GM21825 (cell line): ENCODE data around the gene VAV1.
"Not testable (repeated sequence)": the region's sequence is repeated elsewhere in the genome, so short reads cannot be mapped to it uniquely, and the experiment has no call there.

ENCODE experiments used
- ATAC-seq: cut with Tn5 transposase; IDR thresholded peaks from one replicate; pipeline ENCODE4 v1.9.1; 2021; ENCODE audit warnings: mild to moderate bottlenecking, moderate library complexity; ENCODE audit not compliant: unreplicated experiment

Gene VAV1

DNA sequence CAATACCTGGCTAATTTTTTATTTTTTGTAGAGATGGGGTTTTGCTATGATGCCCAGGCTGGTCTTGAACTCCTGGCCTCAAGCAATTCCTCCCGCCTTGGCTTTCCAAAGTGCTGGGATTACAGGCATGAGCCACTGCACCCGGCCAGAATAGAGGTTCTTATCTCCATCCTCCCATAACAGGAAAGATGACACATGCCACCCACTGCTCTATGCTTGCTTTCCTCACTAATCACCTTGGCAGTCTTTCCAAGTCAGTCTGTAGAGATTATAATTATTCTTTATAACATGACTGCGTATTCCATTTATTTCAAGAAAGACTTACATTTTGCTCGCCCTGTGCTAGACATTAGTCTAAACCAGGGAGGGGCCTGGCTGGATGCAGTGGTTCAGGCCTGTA is 6.7 kb downstream of the VAV1 start:
- ATAC-seq, result no peak

DNA sequence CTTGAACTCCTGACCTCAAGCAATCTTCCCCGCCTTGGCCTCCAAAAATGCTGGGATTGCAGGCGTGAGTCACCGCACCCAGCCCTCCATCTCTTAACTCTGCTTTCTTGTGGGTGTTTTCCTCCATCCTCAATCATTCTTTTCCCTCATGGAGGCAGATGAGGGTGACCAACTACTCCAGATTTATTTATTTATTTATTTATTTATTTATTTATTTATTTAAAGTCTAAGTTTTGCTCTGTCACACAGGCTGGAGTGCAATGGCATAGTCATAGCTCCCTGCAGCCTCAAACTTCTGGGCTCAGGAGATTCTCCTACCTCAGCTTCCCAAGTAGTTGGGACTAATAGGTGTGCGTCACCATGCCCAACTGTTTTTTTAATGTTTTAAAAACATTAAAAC is 14.9 kb downstream of the VAV1 start:
- ATAC-seq, result no peak

DNA sequence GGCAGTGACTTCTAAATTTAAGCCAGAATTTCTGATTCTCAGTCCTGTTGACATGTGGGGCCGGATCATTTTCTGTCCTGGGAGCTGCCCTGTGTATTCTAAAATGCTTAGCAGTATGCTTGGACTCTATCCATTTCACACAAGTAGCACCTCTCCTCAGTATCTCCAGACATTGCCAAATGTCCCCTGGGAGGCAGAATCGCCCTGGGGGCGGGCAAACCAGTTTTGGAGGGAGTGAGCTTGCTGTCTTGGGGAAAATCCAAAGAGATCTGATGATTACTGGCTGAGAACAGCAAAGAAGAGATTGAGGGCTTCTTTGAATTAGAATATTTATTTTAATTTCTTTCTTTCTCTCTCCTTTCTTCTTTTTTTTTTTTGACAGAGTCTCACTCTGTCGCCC is 16.4 kb downstream of the VAV1 start:
- ATAC-seq, result no peak

DNA sequence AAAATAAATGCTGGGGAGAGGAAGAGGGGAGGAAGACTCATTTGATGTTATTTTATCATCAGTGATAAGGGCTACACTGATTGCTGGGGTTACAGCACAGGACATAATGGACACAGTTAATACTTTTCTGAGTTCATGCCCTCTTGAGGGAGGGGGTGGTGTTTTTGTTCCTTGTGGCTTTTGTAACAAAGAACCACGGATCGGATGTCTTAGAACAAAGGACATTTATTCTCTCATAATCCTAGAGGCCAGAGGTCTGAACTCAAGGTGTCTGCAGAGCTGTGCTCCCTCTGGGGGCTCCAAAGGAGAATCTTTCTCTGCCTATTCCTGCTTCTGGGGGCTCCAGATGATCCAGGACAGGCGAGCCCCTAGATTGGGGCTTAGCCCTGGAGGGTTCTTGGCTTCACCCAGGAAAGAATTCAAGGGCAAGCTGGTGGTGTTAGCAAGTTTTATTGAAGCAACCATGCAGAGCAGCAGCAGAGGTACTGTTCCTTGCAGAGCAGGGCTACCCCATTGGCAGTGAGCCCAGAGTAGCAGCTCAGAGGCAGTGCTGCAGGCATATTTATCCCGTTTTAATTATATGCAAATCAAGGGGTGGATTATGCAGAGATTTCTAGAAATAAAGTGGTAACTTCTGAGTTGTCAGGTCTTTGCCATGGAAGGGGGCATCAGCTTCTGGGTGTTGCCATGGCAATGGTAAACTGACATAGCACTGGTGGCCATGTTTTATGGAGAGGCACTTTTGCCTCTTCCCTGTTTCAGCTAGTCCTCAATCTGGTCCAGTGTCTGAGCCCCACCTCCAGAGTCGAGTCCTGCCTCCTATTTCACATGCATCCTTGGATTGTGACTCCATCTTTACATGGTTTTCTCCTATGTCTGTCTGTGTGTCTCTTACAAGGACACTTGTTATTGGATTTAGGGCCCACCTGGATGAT is 18.0 kb downstream of the VAV1 start:
- no peak for ATAC-seq

DNA sequence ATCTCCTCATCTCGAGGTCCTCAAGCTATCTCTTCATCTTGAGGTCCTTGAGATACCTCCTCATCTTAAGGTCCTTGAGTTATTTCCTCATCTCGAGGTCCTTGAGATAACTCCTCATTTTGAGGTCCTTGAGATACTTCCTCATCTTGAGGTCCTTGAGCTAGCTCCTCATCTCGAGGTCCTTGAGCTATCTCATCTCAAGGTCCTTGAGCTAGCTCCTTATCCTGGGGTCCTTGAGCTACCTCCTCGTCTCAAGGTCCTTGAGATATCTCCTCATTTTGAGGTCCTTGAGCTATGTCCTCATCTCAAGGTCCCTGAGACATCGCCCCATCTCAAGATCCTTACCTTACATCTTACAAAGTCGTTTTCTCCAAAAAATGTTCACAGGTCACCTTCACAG is 18.7 kb downstream of the VAV1 start:
- ATAC-seq, result no peak

DNA sequence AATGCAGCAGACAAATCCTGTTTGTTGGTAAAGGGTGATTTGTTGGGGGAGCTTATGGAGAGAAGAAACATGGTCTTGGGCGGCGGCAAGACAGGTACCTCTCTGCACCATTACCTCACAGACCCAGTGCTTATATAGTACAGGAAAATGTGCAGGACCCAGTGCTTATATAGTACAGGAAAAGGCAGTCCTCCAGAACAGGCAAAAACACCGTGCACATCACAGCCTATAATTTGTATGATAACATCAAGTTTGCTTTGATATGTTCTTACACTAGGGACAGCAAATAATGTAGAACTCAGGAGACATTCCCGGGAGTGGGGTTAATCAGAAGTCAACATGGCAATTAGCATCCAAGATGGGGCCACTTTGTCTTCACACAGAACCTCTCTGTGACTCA is 20.9 kb downstream of the VAV1 start:
- ATAC-seq, result no peak

DNA sequence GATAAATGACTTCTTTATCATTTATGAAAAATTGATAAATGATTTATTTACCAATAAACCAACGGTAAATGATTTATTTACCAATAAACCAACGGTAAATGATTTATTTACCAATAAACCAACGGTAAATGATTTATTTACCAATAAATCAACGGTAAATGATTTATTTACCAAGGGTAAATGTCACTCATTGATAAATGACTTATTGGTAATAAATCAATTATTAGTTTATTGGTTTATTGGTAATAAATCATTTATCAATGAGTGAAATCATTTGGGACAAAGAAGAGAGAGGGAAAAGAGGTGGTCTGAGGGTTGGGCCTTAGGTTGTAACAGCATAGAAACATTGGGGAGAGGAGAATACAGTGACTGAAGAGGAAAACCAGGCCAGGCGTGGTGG is 21.5 kb downstream of the VAV1 start:
- ATAC-seq, result no peak

DNA sequence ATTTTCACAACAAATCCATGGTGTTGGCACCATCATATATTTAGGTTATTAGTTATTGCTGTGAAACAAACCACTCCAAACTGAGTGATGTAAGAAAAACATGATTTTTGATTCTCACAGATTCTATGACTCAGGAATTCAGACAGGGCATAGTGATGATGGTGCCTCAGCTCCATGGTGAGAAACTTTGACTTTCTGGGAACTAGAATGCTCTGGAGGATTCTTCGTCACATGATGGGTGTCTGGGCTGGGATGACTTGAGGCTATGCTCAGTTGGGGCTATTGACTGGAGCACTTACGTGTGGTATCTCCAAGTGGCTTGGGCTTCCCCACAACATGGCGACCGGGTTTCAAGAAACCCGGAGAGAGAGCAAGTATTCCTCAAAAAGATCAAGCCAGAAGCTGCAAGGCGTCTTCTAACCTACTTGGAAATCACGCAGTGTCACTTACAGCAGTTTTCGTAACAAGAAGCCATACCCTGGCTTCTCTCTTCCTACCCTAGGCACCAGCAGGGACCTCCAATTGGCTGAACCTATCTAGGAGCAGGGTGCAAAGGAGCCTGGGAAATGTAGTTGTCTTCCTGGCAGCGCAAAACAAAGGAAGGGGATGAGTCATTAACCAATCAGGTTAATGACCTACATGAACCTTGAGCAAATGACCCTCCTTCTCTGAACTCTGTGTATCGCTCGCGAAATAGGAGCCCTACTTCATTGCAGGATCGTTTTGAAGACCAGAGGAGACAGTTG is 22.4 kb downstream of the VAV1 start:
- no peak for ATAC-seq

DNA sequence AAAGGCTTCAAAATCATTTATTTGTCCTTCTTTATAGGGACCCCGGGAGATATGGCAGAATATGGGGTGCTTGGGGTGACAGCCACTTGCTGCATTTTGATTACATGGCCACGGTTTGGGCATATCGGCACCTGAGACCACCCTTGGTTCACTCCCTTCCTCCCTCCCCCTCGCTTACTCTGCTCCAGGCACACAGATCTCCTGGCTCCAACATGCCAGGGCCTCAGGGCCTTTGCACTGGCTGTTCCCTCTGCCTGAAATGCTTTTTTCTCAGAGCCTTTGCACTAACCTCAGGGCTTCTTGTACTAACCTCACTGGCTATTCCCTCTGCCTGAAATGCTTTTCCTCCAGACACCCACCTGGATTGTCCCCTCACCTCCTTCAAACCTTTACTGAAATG is 23.8 kb downstream of the VAV1 start:
- ATAC-seq, result no peak

DNA sequence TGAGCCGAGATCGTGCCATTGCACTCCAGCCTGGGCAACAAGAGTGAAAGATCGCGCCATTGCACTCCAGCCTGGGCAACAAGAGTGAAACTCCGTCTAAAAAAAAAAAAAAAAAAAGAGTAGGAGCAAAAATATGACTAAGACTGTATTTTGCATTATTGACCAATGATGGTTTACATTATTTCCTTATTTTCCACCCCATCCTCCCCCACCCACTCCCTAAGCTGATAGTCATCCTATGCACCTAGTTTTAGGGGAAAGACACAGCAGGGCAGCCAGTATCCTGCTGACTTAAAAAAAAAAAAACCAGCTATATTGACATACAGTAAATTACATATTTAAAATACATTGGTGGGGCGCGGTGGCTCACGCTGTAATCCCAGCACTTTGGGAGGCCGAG is 25.1 kb downstream of the VAV1 start:
- no peak for ATAC-seq

DNA sequence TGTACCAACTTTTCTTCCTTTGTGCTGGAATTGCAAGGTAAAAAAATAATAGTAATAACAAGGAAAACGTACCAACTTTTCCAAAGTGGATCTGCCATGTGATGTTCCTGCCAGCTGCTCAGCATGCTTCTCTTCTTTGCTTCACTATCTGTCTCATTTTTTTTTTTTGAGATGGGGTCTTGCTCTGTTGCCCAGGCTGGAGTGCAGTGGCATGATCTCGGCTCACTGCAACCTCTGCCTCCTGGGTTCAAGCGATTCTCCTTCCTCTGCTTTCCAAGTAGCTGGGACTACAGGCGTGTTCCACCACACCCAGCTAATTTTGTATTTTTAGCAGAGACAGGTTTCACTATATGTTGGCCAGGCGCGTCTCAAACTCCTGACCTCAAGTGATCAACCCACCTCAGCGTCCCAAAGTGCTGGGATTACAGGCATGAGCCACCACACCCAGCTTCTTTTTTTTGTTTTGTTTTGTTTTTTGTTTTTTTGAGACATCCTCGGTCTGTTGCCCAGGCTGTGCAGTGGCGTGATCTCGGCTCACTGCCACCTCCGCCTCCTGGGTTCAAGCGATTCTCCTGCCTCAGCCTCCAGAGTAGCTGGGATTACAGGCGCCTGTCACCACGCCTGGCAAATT is 27.8 kb downstream of the VAV1 start:
- ATAC-seq, result not testable (repeated sequence)

DNA sequence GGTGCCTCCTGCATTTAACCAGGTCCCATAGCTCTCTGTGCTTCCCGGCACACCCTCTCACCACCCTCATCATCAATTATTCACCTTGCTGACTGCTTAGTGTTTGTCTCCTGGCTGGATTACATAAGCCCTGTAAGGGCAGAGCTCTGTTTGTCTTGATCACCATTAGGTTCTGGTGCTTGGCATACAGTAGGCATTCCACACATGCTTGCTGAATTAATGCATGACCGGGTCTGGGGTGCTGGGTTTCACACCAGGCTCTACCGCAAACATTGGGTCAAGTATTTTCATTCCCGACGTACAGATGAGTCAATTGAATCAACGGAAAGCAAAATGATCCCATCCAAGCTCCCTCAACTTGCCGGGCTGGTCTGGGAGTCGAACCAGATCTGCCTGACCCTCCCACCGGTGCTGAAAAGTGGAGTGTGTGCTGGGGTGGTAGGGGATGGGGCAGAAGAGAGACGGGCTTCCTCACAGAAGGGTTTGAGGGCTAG is 28.5 kb downstream of the VAV1 start:
- ATAC-seq, result peak; percentile 8

DNA sequence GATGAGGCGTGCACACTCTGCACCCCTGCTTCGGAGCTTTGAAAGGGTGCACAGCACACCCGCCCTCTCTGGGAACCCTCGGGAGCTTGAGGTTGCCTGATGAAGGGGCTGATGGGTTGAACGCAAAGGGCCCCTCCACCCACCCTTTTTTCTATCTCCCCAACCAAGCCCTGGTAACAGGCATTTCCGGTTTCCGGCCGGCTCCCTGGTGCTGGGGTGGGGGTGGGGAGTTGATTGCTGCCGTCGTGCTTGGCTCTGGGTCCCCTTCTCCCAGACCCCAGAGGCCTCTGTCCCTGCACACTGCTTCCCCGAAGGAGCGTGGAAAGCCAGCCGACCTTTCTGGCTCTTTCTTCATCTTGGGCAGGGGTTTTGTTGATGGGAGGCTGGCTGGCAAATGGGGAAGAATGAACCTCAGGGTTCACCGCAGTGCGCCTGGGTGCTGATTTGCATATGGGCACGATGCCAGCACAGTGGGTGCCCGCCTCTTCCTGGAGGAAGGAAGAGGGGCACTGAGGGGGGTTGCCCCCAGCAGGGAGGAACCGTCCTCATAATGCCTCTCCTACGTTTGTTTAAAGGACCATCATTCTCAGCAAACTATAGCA is 29.1 kb downstream of the VAV1 start:
- peak; percentile 41 for ATAC-seq

DNA sequence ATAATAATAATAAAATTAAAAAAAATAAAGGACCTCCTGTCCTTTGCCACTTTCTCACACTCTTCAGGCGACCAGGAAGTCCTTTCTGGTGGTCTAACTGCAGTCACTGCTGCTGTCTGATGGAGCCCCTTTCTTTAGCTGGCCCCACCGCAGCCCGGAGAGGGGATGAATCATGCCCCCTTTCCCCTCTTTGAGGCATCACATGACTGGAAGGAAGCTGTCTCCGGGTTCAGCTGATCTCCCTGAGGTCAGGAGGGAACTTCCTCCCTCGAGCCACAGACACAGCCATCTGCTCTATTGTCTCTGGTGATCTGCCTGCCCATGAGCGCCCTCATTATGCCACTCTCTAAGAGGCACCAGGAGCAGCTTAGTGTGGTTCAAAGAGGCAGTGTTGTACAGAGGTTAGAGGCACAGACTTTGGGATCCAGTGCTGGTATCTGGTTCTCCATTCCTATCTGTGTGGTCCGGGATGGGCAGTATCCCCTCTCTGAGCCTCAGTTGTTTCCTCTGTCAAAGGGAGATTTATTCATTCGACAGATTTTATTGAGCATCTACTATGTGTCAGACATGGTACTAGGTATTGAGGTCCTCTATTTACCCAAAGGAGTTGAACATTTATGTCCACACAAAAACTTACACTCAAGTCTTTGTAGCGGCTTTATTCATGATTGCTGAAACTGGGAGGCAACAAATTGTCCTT is 30.0 kb downstream of the VAV1 start:
- ATAC-seq, result peak; percentile 49

DNA sequence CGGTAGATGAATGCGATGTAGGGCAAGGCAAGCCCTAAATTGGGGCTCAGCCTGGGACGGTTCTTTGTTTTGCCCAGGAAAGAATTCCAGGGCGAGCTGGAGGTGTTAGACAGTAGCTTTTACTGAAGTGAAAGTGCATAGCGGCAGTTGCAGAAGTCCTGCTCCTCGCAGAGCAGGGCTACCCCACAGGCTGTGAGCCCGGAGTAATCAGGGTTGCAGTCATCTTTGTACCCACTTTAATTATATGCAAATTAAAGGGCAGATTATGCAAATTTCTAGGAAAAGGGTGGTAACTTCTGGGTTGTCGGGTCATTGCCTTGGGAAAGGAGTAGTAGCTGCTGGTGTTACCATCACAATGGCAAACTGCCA is 30.5 kb downstream of the VAV1 start:
- ATAC-seq, result no peak

DNA sequence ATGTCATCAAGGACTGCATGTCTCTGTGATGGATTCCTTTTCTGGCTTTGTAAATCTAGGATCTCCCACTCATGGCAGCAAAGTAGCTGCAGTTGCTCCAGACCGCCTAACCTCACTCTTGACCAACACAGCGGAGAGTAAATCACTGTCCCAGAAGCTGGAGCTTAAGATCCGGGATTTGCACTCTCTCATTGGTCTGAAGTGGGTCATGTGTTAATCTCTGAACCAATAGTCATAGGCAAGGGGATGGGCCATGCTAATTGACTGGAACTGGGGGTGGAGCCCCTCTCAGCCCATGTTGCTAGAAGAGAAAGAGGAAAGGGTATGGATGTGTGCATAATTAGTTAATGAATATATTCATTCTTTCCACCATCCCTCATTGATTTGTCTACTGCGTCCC is 34.0 kb downstream of the VAV1 start:
- no peak for ATAC-seq

DNA sequence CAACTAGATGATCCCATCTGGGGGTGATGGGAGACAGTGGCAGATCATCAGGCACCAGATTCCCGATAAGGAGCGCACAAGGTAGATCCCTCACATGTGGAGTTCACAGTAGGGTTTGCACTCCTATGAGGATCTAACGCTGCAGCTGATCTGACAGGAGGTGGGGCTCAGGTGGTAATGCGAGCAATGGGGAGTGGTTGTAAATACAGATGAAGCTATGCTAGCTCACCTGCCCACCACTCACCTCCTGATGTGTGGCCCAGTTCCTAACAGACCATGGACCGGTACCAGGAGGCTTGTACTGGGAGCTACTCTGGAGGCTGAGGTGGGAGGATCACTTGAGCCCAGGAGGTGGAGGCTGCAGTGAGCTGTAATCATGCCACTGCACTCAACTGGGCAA is 34.8 kb downstream of the VAV1 start:
- ATAC-seq, result no peak

DNA sequence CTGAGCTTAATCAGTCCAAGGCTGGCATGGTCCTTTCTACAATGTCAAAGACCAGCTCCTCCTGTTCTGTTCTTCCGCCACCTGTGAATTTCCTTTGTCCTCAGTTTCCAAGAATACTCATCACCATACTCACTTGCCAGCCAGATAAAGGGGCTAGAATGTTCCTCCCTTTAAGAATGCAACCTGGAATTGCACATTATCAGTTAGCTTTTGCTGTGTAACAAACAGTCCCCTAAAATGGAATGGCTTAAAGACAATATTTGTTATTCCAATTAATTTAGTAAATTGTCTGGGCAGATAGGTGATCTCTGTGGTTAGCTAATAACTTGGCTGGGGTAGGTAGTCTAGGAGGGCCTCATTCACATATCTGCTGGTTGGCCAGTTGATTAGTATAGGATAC is 36.0 kb downstream of the VAV1 start:
- no peak for ATAC-seq

DNA sequence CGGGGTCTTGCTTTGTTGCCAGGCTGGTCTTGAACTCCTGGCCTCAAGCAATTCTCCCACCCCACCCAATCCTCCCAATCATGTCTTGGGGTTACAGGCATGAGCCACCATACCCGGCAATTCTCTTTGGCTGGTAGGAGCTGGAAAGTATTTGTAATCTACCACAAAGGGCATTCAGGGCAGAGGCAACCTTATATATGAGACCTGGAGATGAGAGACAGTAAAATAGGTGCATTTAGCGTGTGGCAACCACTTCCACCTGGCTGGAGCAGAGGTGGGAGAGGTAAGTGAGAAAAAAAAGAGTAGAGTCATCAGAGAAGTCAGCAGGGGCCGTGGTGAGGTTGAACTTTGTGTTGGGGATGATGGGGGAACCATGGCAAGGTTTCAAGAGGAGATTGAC is 36.8 kb downstream of the VAV1 start:
- ATAC-seq, result no peak

DNA sequence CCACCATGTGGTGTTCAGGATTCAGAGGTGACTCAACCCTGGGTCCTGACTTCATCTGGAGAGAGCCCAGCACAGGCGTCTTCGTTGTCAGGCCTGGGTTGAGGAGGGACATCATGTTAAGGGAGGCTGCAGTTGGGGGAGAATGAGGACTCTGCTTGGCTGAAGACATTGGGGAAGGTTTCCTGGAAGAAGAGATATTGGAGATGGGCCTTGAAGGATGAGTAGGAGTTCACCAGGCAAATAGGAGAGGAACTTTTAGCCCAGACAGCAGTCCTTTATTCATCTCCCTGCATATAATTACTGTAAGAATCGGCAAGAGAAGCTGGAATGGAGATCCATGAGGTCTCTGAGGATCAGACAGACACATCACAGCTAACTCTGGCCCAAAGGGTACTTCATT is 38.9 kb downstream of the VAV1 start:
- ATAC-seq, result no peak

DNA sequence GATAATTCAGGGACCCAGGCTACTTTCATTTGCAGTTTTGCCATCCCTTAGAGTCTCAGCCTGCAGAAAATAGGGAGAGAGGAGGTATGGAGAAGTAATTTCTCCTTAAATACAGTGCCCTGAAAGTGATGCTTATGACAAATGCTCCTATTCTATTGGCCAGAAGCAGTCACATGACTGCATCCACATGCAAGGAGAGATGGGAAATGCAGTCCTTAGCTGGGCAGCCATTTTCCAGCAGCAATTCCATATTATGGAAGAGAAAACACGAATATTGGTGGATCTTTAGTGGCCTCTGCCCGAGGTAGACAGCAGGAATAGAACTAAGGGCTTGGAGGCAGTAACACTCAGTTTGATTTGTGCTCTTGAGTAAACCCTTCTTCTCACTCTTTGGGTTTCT is 39.4 kb downstream of the VAV1 start:
- ATAC-seq, result no peak
